GM12865 (cell line): ENCODE data around the gene PIGU.
A peak's percentile ranks its signal among the peaks of the same experiment; 100 is the strongest.
"Not testable (repeated sequence)": the region's sequence is repeated elsewhere in the genome, so short reads cannot be mapped to it uniquely, and the experiment has no call there.

ENCODE experiments used
- DNase-seq: peaks from one replicate; pipeline ENCODE4 v3.0.0; 2010; ENCODE audit warnings: low read depth
- H3K4me3 ChIP-seq: 2 replicates; pipeline ENCODE4 v1.5.1; 2011; ENCODE audit warnings: mild to moderate bottlenecking, low read depth, low read length, control low read depth
- TF ChIP-seq, protein P1 (sequence below): IDR thresholded peaks from 2 replicates; pipeline ENCODE4 v1.5.1; 2011; ENCODE audit warnings: low read length, control low read depth, low read depth, inconsistent platforms; ENCODE audit not compliant: insufficient read depth; ENCODE audit errors: missing control alignments

Gene PIGU, protein sequence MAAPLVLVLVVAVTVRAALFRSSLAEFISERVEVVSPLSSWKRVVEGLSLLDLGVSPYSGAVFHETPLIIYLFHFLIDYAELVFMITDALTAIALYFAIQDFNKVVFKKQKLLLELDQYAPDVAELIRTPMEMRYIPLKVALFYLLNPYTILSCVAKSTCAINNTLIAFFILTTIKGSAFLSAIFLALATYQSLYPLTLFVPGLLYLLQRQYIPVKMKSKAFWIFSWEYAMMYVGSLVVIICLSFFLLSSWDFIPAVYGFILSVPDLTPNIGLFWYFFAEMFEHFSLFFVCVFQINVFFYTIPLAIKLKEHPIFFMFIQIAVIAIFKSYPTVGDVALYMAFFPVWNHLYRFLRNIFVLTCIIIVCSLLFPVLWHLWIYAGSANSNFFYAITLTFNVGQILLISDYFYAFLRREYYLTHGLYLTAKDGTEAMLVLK

DNA sequence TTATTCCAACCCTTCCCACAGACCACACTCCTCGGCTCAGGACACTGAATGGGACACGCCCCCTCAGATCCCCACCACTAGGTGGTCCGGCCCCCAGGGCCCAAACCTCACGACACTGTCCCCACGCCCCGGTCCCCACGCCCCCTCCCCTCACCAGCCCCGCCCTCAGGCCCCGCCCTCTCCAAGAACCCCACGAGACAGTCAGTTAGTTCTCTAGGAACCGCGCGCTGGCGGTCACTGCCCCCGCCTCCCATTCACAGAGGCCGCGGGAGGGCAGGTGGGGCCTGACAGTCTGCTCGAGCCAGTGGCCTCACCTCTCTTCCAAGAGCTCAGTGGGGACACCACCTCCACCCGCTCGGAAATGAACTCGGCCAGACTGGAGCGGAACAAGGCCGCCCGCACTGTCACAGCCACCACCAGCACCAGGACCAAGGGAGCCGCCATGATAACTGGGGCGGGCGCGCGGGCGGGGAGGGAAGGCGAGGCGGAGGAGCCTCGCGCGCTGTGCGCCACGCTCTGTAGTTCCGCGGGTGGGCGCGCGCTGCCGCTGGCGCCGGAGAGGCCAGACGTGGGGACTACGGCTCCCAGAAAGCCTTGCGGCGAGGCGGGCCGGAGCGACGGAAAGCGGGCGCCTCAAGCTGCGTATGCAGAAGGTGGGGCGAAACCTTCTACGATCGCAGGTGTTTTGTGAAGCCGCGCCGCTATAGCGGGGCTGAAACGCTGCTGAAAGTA, at the start of gene PIGU:
TSS of gene PIGU (minus strand) at position 451 of the 732 bp plus-strand sequence. CDS start at position 444, 7 bp downstream.
- TF ChIP-seq, protein P1, sequence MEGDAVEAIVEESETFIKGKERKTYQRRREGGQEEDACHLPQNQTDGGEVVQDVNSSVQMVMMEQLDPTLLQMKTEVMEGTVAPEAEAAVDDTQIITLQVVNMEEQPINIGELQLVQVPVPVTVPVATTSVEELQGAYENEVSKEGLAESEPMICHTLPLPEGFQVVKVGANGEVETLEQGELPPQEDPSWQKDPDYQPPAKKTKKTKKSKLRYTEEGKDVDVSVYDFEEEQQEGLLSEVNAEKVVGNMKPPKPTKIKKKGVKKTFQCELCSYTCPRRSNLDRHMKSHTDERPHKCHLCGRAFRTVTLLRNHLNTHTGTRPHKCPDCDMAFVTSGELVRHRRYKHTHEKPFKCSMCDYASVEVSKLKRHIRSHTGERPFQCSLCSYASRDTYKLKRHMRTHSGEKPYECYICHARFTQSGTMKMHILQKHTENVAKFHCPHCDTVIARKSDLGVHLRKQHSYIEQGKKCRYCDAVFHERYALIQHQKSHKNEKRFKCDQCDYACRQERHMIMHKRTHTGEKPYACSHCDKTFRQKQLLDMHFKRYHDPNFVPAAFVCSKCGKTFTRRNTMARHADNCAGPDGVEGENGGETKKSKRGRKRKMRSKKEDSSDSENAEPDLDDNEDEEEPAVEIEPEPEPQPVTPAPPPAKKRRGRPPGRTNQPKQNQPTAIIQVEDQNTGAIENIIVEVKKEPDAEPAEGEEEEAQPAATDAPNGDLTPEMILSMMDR: no peak
- peak within 1 kb of the TSS; percentile 89 for H3K4me3 ChIP-seq
- peak; percentile 99 for DNase-seq

DNA sequence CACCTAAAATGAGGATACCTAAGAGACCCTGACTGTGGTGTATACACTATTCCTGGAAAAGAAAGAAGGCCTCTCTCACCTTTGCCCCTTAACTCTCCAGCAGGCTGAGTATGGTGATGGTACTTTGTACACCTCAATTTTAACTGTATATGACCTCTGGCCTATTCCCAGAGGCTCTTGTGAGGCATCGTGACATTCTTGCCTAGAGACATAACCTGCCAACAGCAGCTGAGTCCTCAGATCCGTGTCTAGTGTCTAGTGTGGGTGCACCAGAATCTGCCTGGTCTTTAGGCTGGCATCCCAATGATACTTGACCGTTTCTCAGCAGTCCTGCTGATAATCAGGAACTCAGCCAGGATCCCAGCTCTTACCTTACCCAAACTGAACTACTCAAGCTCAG, 47.3 kb upstream of the PIGU start:
- DNase-seq: no peak
- no peak overlapping the region for H3K4me3 ChIP-seq
- TF ChIP-seq, protein P1: no peak

GRCh38 chr20:34722560-34722959, 45.7 kb upstream of the PIGU start:
- not testable (repeated sequence) for DNase-seq, H3K4me3 ChIP-seq

GRCh38 chr20:34720266-34720665, 43.4 kb upstream of the PIGU start:
- H3K4me3 ChIP-seq: no peak overlapping the region
- peak; percentile 41 for DNase-seq
- TF ChIP-seq, protein P1: no peak

- DNase-seq: peak; percentile 91
Measured at GRCh38 chr20:34719242-34720017, 42.5 kb upstream of the PIGU start.

GRCh38 chr20:34717230-34718095, 40.6 kb upstream of the PIGU start:
- no peak overlapping the region for H3K4me3 ChIP-seq
- TF ChIP-seq, protein P1: no peak
- no peak for DNase-seq

More at GRCh38 chr20:34719242-34720017, 42.5 kb upstream of the PIGU start:
- peak overlapping the region; percentile 32; the same call in 1 of the 2 replicates for H3K4me3 ChIP-seq

DNA sequence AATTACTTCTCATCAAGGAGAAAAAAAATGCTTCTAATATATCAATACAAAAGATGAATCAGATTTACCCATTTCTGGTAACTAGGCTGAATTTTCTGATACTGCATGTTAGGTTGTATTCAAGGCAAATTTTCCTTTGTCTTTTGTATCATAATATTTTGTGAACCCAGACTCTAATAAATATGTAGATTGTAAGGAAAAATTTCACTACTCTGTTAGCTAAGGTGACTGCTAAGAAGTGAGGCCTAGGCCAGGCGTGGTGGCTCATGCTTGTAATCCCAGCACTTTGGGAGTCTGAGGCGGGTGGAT, 40.0 kb upstream of the PIGU start:
- no peak for DNase-seq
- TF ChIP-seq, protein P1: no peak
- H3K4me3 ChIP-seq: no peak overlapping the region
